H1 (cell line): ENCODE data around the gene DOCK10. TPM values are rescaled to one million over a fixed set of nuclear protein-coding genes. Genes with fewer than 3 reads are reported as not detected.

Source experiments
- CTCF ChIA-PET: fragments of 300-600 bp; sonication (Branson Sonifier 250); formaldehyde crosslinking; loops from one replicate; lab custom pipeline; 2021; ENCODE audit not compliant: partially characterized antibody; lab: Charles Lee
- POLR2A ChIA-PET: fragments of 300-600 bp; sonication (Branson Sonifier 250); formaldehyde crosslinking; loops from one replicate; lab custom pipeline; 2021; ENCODE audit warnings: inconsistent platforms; ENCODE audit not compliant: partially characterized antibody; lab: Charles Lee
- DNase-seq, 2 experiments: peaks; one replicate each; pipeline versions ENCODE4 v3.0.0 to v3.0.0-alpha.2; 2010 to 2022; ENCODE audit warnings: low spot score in 2 of 2, low read depth in 1 of 2, mixed read lengths in 1 of 2
- FAIRE-seq: peaks from 2 replicates; lab custom pipeline; 2011; peaks lifted over from hg19 to GRCh38; lab: Jason Lieb, UNC
- H2AFZ ChIP-seq: 2 replicates; pipeline ENCODE4 v1.8.1; 2012; ENCODE audit warnings: low read length, inconsistent platforms
- H2AK5ac ChIP-seq: 2 replicates; pipeline ENCODE4 v1.6.1; 2013; ENCODE audit warnings: low read depth, low read length
- H2BK120ac ChIP-seq: replicated peaks from 2 replicates; pipeline ENCODE3; 2013; ENCODE audit warnings: low read depth, low read length, inconsistent platforms
- H2BK12ac ChIP-seq: 2 replicates; pipeline ENCODE4 v1.6.1; 2013; ENCODE audit warnings: low read depth, low read length
- H2BK15ac ChIP-seq: 2 replicates; pipeline ENCODE4 v1.6.1; 2013; ENCODE audit warnings: low read length
- H2BK20ac ChIP-seq: 2 replicates; pipeline ENCODE4 v1.6.1; 2013; ENCODE audit warnings: low read length
- H2BK5ac ChIP-seq: 2 replicates; pipeline ENCODE4 v1.6.1; 2013; ENCODE audit warnings: low read depth, low read length
- H3K14ac ChIP-seq: 2 replicates; pipeline ENCODE4 v1.6.1; 2013; ENCODE audit warnings: inconsistent platforms; ENCODE audit not compliant: insufficient read length
- H3K18ac ChIP-seq: 2 replicates; pipeline ENCODE4 v1.6.1; 2013; ENCODE audit warnings: low read length; ENCODE audit errors: extremely low read depth
- H3K23ac ChIP-seq: 2 replicates; pipeline ENCODE4 v1.6.1; 2013; ENCODE audit warnings: inconsistent platforms; ENCODE audit not compliant: insufficient read length
- H3K23me2 ChIP-seq: 2 replicates; pipeline ENCODE4 v1.6.1; 2013; ENCODE audit warnings: low read depth, low read length
- H3K27ac ChIP-seq: 2 replicates; pipeline ENCODE4 v1.6.1; 2011; ENCODE audit warnings: low read depth, low read length, inconsistent platforms
- H3K27me3 ChIP-seq, 4 experiments: replicated peaks in 1 of 4; 1 replicate in 1 of 4; 2 replicates in 3 of 4; pipeline versions ENCODE4 v1.6.1 to v1.8.1; 2011 to 2013; ENCODE audit warnings: low read length in 3 of 4, mild to moderate bottlenecking in 3 of 4, inconsistent platforms in 2 of 4, mixed read lengths in 2 of 4, moderate library complexity in 1 of 4; ENCODE audit not compliant: control insufficient read depth in 3 of 4, insufficient read depth in 3 of 4; ENCODE audit errors: extremely low read depth in 1 of 4
- H3K36me3 ChIP-seq, 4 experiments: 2 replicates each; pipeline versions ENCODE4 v1.6.1 to v1.8.1; 2011 to 2013; ENCODE audit warnings: mild to moderate bottlenecking in 4 of 4, low read length in 3 of 4, moderate library complexity in 2 of 4, control low read depth in 1 of 4, inconsistent platforms in 1 of 4; ENCODE audit not compliant: insufficient read depth in 4 of 4, control insufficient read depth in 2 of 4
- H3K4ac ChIP-seq: replicated peaks from 2 replicates; pipeline ENCODE3; 2013; ENCODE audit warnings: low read length, low read depth, mixed read lengths, inconsistent platforms; ENCODE audit not compliant: insufficient read length
- H3K4me1 ChIP-seq, 4 experiments: replicated peaks in 1 of 4; 1 replicate in 1 of 4; 2 replicates in 3 of 4; pipeline versions ENCODE4 v1.6.1 to v1.8.1; 2011 to 2013; ENCODE audit warnings: low read length in 3 of 4, inconsistent platforms in 2 of 4, mixed read lengths in 1 of 4; ENCODE audit not compliant: insufficient read depth in 4 of 4, control insufficient read depth in 3 of 4
- H3K4me2 ChIP-seq, 2 experiments: 2 replicates each; pipeline versions ENCODE4 v1.6.1 to v1.8.1; 2011 to 2013; ENCODE audit warnings: low read depth in 2 of 2, low read length in 2 of 2, control low read depth in 1 of 2, inconsistent platforms in 1 of 2, mild to moderate bottlenecking in 1 of 2; ENCODE audit not compliant: insufficient read depth in 1 of 2
- H3K4me3 ChIP-seq, 4 experiments: fragments of 200-600, 300-600 bp in 1 of 4; sonication (generic), shearing (Covaris generic), sonication (Bioruptor Twin) in 1 of 4; 2 replicates each; pipeline versions ENCODE4 v1.5.1 to v1.8.1; 2011 to 2016; ENCODE audit warnings: low read length in 4 of 4, low read depth in 3 of 4, control low read depth in 2 of 4, inconsistent platforms in 2 of 4, mild to moderate bottlenecking in 2 of 4, mixed read lengths in 1 of 4, moderate library complexity in 1 of 4; ENCODE audit not compliant: insufficient read depth in 2 of 4; ENCODE audit errors: extremely low read depth in 1 of 4
- H3K56ac ChIP-seq: replicated peaks from 2 replicates; pipeline ENCODE3; 2013; ENCODE audit warnings: low read depth, mild to moderate bottlenecking, mixed read lengths, low read length, inconsistent platforms; ENCODE audit not compliant: insufficient read length
- H3K79me1 ChIP-seq: 2 replicates; pipeline ENCODE4 v1.6.1; 2013; ENCODE audit warnings: low read depth, low read length, control low read depth
- H3K79me2 ChIP-seq, 2 experiments: 2 replicates each; pipeline versions ENCODE4 v1.6.1 to v1.8.1; 2012 to 2013; ENCODE audit warnings: low read length in 2 of 2, mild to moderate bottlenecking in 2 of 2, inconsistent platforms in 1 of 2; ENCODE audit not compliant: insufficient read depth in 2 of 2, control insufficient read depth in 1 of 2
- H3K9ac ChIP-seq, 4 experiments: replicated peaks in 1 of 4; 1 replicate in 1 of 4; 2 replicates in 3 of 4; pipeline versions ENCODE4 v1.6.1 to v1.8.1; 2011 to 2013; ENCODE audit warnings: low read depth in 3 of 4, low read length in 3 of 4, control low read depth in 2 of 4, mild to moderate bottlenecking in 2 of 4, moderate library complexity in 2 of 4, inconsistent platforms in 1 of 4; ENCODE audit errors: extremely low read depth in 1 of 4
- H3K9me3 ChIP-seq, 2 experiments: 2 replicates each; pipeline versions ENCODE4 v1.6.1 to v1.8.1; 2012 to 2013; ENCODE audit warnings: mild to moderate bottlenecking in 2 of 2, moderate library complexity in 2 of 2, control low read depth in 1 of 2, inconsistent platforms in 1 of 2, low read depth in 1 of 2, low read length in 1 of 2, mixed read lengths in 1 of 2; ENCODE audit not compliant: insufficient read depth in 2 of 2
- H4K20me1 ChIP-seq, 2 experiments: replicated peaks in 1 of 2; 2 replicates each; pipeline versions ENCODE3 to v1.8.1; 2011 to 2013; ENCODE audit warnings: inconsistent platforms in 2 of 2, low read length in 2 of 2, mild to moderate bottlenecking in 1 of 2; ENCODE audit not compliant: insufficient read depth in 2 of 2, control insufficient read depth in 1 of 2
- H4K5ac ChIP-seq: 2 replicates; pipeline ENCODE4 v1.6.1; 2013; ENCODE audit warnings: low read length, low read depth, mixed read lengths, inconsistent platforms; ENCODE audit not compliant: insufficient read length
- H4K8ac ChIP-seq: 2 replicates; pipeline ENCODE4 v1.8.0; 2013; ENCODE audit warnings: mild to moderate bottlenecking, moderate library complexity, low read length, inconsistent platforms; ENCODE audit not compliant: insufficient read depth; ENCODE audit errors: extremely low read depth
- H4K91ac ChIP-seq: replicated peaks from 2 replicates; pipeline ENCODE3; 2013; ENCODE audit warnings: low read length, mixed read lengths, inconsistent platforms; ENCODE audit not compliant: insufficient read length
- CBX5 ChIP-seq: fragments of 300-800, 300-1000 bp; sonication (generic); IDR thresholded peaks from 2 replicates; pipeline ENCODE4 v1.7.1; 2016; ENCODE audit warnings: antibody characterized with exemption, low read length, low read depth
- CEBPB ChIP-seq: IDR thresholded peaks from 2 replicates; pipeline ENCODE4 v1.6.1; 2012; ENCODE audit warnings: low read depth, low read length
- CHD2 ChIP-seq: IDR thresholded peaks from 2 replicates; pipeline ENCODE4 v1.6.1; 2012; ENCODE audit warnings: low read length, improper control_type of control experiment
- POU5F1 ChIP-seq: IDR thresholded peaks from 2 replicates; pipeline ENCODE4 v1.6.1; 2011; ENCODE audit warnings: low read depth, mild to moderate bottlenecking, low read length, moderate library complexity
- RNF2 ChIP-seq: fragments of 200-900, 300-1000 bp; sonication (generic); IDR thresholded peaks from 2 replicates; pipeline ENCODE4 v1.7.1; 2016; ENCODE audit warnings: borderline replicate concordance, low read depth, mild to moderate bottlenecking, antibody characterized with exemption, low read length; ENCODE audit not compliant: poor library complexity, severe bottlenecking; ENCODE audit errors: missing control alignments
- SP1 ChIP-seq: IDR thresholded peaks from 2 replicates; pipeline ENCODE4 v1.6.1; 2011; ENCODE audit warnings: low read depth, low read length
- SP4 ChIP-seq: IDR thresholded peaks from 2 replicates; pipeline ENCODE4 v1.6.1; 2012; ENCODE audit warnings: low read length, inconsistent platforms
- USF2 ChIP-seq: IDR thresholded peaks from 2 replicates; pipeline ENCODE4 v1.6.1; 2011; ENCODE audit warnings: low read length, improper control_type of control experiment
- WGBS, 2 experiments: shearing (Covaris generic) in 1 of 2; methylation state at CpG; one replicate each; pipeline versions ENCODE4 v1.1.6 to v1.1.7; 2013 to 2015; ENCODE audit warnings: low lambda C conversion rate in 2 of 2, mixed read lengths in 2 of 2, inconsistent platforms in 1 of 2, low coverage in 1 of 2, missing lambda C conversion rate in 1 of 2; ENCODE audit not compliant: insufficient replicate concordance in 2 of 2, insufficient coverage in 1 of 2, insufficient read length in 1 of 2; ENCODE audit errors: extremely low coverage in 1 of 2, missing lambda C conversion rate in 1 of 2; 5-methylcytosine and 5-hydroxymethylcytosine counted together
- polyA plus RNA-seq, 7 experiments: library from polyadenylated mRNA; depleted of rRNA in 3 of 7; stranded (reverse) in 5 of 7; unstranded in 2 of 7; fragments of >200 nt in 5 of 7; fragments of 200-250 nt in 2 of 7; gene quantifications; 1 replicate in 5 of 7; 2 replicates in 1 of 7; 4 replicates in 1 of 7; pipeline versions ENCODE4 v1.2.1 to v1.2.3, GENCODE V29; 2011 to 2013; ENCODE audit warnings: missing spikeins in 2 of 7, mixed read lengths in 2 of 7
- total RNA-seq: library from RNA; stranded (reverse); fragmentation: NEBNext Ultra II Directional; extraction: Animal tissue kit (Norgen Biotek cat#: 25700); gene quantifications from 2 replicates; pipeline ENCODE4 v1.2.1, GENCODE V29; 2021

Gene DOCK10
- total and polyA plus RNA-seq, 2 of the 8 experiments (the other 6 are each of a cell fraction or from before 2014, with no cell fraction given), result 0.33 to 1.6 TPM

GRCh38 chr2:224938651-224939182, 103.6 kb downstream of the DOCK10 start:
- DNase-seq, result no peak
- POLR2A ChIA-PET, result no interaction called here
- no peak overlapping the region for H4K91ac ChIP-seq
- no peak for TF ChIP-seq CEBPB
- TF ChIP-seq RNF2, result no peak
- TF ChIP-seq SP4, result no peak
- no peak for TF ChIP-seq POU5F1
- no peak for TF ChIP-seq USF2
- TF ChIP-seq CHD2, result no peak
- TF ChIP-seq SP1, result no peak
- TF ChIP-seq CBX5, result no peak

More at GRCh38 chr2:224938651-224939182, 103.6 kb downstream of the DOCK10 start:
- no peak overlapping the region for H2AFZ ChIP-seq
- no peak overlapping the region for H2BK12ac ChIP-seq
- no peak overlapping the region for H3K18ac ChIP-seq
- H3K4ac ChIP-seq, result no peak overlapping the region
- CTCF ChIA-PET, result interaction anchor here (0.7 to 1.0 kb wide), 3 partner anchors 16 to 70 kb away, joined by 3 to 4 read pairs (median 3); no protein-coding TSS in a partner anchor
- H3K9me3 ChIP-seq, result no peaks in the 10 kb centered on the region
- no peaks in the 10 kb centered on the region for H3K23me2 ChIP-seq
- no peak overlapping the region for H3K4me2 ChIP-seq
- 96% methylated on average over 6 of the region's 6 CpGs; no CpG with 5 or more reads in 1 of the 2 experiments for WGBS, 2 experiments
- H2BK15ac ChIP-seq, result no peak overlapping the region
- H3K23ac ChIP-seq, result no peak overlapping the region
- no peak overlapping the region for H3K27ac ChIP-seq
- no peaks in the 10 kb centered on the region for H4K20me1 ChIP-seq
- no peaks in the 10 kb centered on the region for H3K79me2 ChIP-seq
- no peak overlapping the region for H2BK120ac ChIP-seq
- no peak overlapping the region for H3K14ac ChIP-seq
- H3K79me1 ChIP-seq, result no peaks in the 10 kb centered on the region
- no peak overlapping the region for H2BK5ac ChIP-seq
- no peak overlapping the region for H3K4me3 ChIP-seq
- no peak for FAIRE-seq
- H3K4me1 ChIP-seq, result peaks cover 2 to 14% (median 6%) of the 10 kb centered on the region in 4 experiments; a peak in 5 of 7 replicates
- H3K56ac ChIP-seq, result no peak overlapping the region
- H4K8ac ChIP-seq, result no peak overlapping the region
- no peak overlapping the region for H2AK5ac ChIP-seq
- no peak overlapping the region for H3K9ac ChIP-seq
- no peak overlapping the region for H2BK20ac ChIP-seq
- no peaks in the 10 kb centered on the region for H3K27me3 ChIP-seq
- H4K5ac ChIP-seq, result no peak overlapping the region
- H3K36me3 ChIP-seq, result no peaks in the 10 kb centered on the region
